Measurements from ENCODE around the gene WHRN.

The WHRN gene

GRCh38 chr9:114374936-114375335 lies 130.3 kb downstream of the WHRN start:
- no peak for DNase-seq

GRCh38 chr9:114373960-114374730 lies 131.1 kb downstream of the WHRN start:
- no peak for DNase-seq

GRCh38 chr9:114372921-114373448 lies 132.3 kb downstream of the WHRN start:
- DNase-seq = no peak

GRCh38 chr9:114371973-114372917 lies 133.0 kb downstream of the WHRN start:
- peak; percentile 46 for DNase-seq

- no peak for DNase-seq
Observed at GRCh38 chr9:114371343-114371944, 133.8 kb downstream of the WHRN start.

- no peak for DNase-seq
Observed at GRCh38 chr9:114370968-114371320, 134.3 kb downstream of the WHRN start.

- no peak for DNase-seq
Observed at GRCh38 chr9:114370251-114370967, 134.9 kb downstream of the WHRN start.

- DNase-seq = no peak
Observed at GRCh38 chr9:114369216-114370130, 135.8 kb downstream of the WHRN start.

GRCh38 chr9:114367772-114368569 lies 137.3 kb downstream of the WHRN start:
- DNase-seq = no peak

GRCh38 chr9:114367366-114367765 lies 137.9 kb downstream of the WHRN start:
- no peak for DNase-seq

- peak; percentile 94 for DNase-seq
Observed at GRCh38 chr9:114366334-114367128, 138.7 kb downstream of the WHRN start.

- DNase-seq = no peak
Observed at GRCh38 chr9:114365194-114365593, 140.1 kb downstream of the WHRN start.

- peak; percentile 92 for DNase-seq
Observed at GRCh38 chr9:114364134-114365041, 140.9 kb downstream of the WHRN start.

GRCh38 chr9:114363424-114363823 lies 141.8 kb downstream of the WHRN start:
- no peak for DNase-seq

- no peak for DNase-seq
Observed at GRCh38 chr9:114362394-114362793, 142.9 kb downstream of the WHRN start.

- no peak for DNase-seq
Observed at GRCh38 chr9:114361542-114361941, 143.7 kb downstream of the WHRN start.

- DNase-seq = no peak
Observed at GRCh38 chr9:114359801-114360200, 145.5 kb downstream of the WHRN start.

- DNase-seq = no peak
Observed at GRCh38 chr9:114357911-114358328, 147.4 kb downstream of the WHRN start.

- no peak for DNase-seq
Observed at GRCh38 chr9:114357360-114357759, 147.9 kb downstream of the WHRN start.
